GM21526 (cell line): ENCODE results near the gene STX1B.
"Not testable (repeated sequence)": the region's sequence is repeated elsewhere in the genome, so short reads cannot be mapped to it uniquely, and the experiment has no call there.

Experiments
- ATAC-seq: cut with Tn5 transposase; IDR thresholded peaks from one replicate; pipeline ENCODE4 v1.9.1; 2021; ENCODE audit warnings: moderate library complexity; ENCODE audit not compliant: unreplicated experiment, low FRiP score

STX1B gene

GRCh38 chr16:30956601-30957455 is 53.6 kb downstream of the STX1B start:
- ATAC-seq: peak; percentile 40

- ATAC-seq: no peak
Observed at GRCh38 chr16:30954993-30955392, 55.4 kb downstream of the STX1B start.

- ATAC-seq: no peak
Observed at GRCh38 chr16:30953511-30954124, 56.8 kb downstream of the STX1B start.

DNA sequence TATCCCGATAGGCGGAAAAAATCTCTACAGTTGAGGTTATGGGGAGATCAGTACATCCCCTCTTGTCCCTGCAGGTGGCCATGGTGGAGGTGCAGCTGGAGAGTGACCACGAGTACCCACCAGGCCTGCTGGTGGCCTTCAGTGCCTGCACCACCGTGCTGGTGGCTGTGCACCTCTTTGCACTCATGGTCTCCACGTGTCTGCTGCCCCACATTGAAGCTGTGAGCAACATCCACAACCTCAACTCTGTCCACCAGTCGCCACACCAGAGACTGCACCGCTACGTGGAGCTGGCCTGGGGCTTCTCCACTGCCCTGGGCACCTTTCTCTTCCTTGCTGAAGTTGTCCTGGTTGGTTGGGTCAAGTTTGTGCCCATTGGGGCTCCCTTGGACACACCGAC is 57.3 kb downstream of the STX1B start:
- ATAC-seq: no peak

DNA sequence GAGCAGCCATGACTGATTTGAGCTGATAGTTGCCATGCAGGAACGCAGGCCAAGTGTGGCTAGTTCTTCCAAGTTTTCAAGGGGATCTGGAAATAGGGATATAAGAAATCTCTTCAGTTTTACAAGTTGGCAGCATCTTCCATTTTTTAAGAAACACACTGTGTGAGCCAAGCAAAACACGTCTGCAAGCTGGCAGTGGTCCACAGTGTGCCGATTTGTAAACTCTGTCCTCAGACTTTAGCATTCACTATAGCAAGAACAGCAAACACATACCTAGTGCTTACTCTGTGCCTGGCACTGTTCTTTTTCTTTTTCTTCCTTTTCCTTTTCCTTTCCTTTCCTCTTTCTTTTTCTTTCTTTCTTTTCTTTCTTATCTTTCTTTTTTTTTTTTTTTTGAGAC is 58.7 kb downstream of the STX1B start:
- no peak for ATAC-seq

- ATAC-seq: no peak
Observed at GRCh38 chr16:30951193-30951592, 59.2 kb downstream of the STX1B start.

DNA sequence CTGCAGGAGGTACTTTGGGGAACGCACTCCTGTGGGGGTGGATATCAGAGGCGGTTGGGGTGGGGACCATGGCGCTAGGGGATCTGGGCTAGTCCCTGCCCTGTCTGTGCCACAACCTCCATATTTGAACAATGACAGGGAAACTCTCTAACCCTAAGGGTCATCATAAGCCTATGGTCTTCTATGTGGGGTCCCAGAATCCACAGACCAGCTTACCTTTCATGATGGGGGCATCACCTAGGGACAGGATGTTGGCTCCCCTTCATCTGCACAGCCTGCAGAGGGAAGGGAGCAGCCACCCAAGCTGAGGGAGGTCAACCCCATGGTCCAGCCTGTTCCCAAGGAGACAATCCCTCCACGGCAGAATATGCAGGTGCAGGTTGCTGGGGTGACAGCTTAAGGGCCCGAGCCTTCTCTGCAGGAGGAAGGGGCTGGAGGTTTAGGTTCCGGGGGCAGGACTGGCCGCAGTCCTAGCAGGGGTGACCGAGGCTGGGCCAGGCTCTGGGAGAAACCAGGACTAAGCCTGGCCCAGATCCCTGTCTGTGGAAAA is 59.8 kb downstream of the STX1B start:
- no peak for ATAC-seq

- no peak for ATAC-seq
Observed at GRCh38 chr16:30949650-30950515, 60.6 kb downstream of the STX1B start.

- no peak for ATAC-seq
Observed at GRCh38 chr16:30948667-30949649, 61.5 kb downstream of the STX1B start, which contains the start of gene ORAI3. Gene ORAI3 (plus strand): TSS chr16:30949068. CDS start chr16:30949290, 222 bp downstream.

DNA sequence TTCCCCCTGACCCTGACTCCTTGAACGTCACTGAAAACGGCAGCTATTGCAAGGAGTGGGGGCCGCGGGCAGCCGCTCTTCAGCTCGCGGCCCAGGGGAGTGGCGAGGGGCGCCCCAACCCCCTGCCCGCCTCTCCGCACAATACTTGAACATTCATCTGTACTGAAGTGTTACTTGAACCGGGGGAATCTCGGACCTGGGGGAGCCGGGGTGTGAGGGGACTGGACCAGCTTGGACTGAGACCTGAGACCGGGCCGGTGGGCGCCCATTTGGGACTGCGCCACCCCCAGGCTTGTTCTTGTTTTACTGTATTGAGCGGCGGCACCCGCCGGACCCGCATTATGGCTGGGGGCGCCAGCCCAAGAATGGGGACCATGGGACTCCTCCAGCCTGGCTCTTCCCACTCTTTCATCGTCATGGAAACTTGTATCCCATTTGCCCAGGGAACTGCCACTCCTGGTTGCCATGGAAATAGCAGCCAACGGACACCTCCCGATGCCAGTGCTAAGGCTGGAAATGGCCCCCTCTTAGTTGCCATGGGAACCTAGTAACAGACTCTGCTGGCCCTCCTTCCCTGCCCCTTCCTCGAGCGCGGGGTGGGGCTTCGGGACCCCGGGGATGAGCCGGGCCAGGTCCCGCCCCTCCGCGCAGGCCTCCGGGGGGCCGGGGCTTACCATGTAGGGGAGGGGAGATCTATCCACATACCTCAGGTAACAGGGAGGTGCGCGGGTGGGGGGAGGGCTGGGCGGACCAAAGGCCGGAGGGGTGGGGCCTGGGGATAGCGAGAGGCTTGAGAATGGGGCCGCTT is 62.4 kb downstream of the STX1B start:
- no peak for ATAC-seq

DNA sequence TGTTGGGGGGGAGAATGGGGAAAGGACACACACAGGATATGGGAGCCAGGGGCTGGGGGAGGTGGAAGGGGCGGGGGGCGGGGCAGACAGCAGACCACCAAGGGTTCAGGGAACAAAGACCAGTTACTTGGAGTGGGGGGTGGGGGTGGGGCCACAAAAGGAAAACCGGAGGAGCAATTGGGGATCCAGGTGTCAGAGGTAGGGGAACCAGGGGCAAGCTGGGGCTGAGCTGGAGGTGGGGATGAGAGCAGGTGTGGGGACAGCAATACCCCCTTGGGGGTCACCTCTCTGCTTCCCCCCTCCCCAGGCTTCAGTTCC is 62.9 kb downstream of the STX1B start:
- ATAC-seq: no peak

GRCh38 chr16:30946671-30947540 is 63.5 kb downstream of the STX1B start:
- no peak for ATAC-seq

- no peak for ATAC-seq
Observed at GRCh38 chr16:30944352-30944751, 66.1 kb downstream of the STX1B start.

GRCh38 chr16:30942426-30942806 is 68.0 kb downstream of the STX1B start:
- no peak for ATAC-seq

GRCh38 chr16:30941600-30942425 is 68.6 kb downstream of the STX1B start:
- ATAC-seq: peak; percentile 67

- ATAC-seq: not testable (repeated sequence)
Observed at GRCh38 chr16:30939571-30939970, 70.9 kb downstream of the STX1B start.
